PC-9 (cell line): ENCODE measurements around the gene RGPD6.
"Not testable (repeated sequence)": the region's sequence is repeated elsewhere in the genome, so short reads cannot be mapped to it uniquely, and the experiment has no call there.

Experiments used
- EZH2 ChIP-seq: fragments of 200-600 bp; sonication (generic); IDR thresholded peaks from 2 replicates; pipeline ENCODE4 v1.8.0; 2017; ENCODE audit warnings: antibody characterized with exemption, low read depth
- TF ChIP-seq, protein P1 (sequence below): fragments of 200-600 bp; sonication (generic); conservative IDR thresholded peaks from 2 replicates; pipeline ENCODE4 v1.6.1; 2017; ENCODE audit warnings: mixed run types, antibody characterized with exemption, mild to moderate bottlenecking, moderate library complexity

DNA sequence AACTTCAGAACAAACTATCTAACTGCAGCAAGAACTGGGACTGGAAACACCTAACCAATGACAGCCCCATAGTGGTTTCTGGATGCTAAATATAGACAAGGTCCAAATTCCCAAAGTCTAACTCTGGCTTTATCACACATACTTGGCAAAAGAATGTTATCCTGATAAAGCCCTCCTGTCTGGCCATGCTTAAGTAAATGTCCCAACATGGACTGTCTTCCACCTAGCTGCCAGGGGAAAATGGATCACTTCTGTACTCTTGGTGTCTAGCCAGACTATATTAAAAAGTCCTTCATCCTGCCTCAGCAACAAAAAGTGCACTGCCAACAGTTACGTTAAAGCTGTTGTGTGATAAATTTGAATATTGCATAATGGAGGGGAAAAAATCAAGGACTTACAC is 11.5 kb upstream of the RGPD6 start:
- TF ChIP-seq, protein P1, sequence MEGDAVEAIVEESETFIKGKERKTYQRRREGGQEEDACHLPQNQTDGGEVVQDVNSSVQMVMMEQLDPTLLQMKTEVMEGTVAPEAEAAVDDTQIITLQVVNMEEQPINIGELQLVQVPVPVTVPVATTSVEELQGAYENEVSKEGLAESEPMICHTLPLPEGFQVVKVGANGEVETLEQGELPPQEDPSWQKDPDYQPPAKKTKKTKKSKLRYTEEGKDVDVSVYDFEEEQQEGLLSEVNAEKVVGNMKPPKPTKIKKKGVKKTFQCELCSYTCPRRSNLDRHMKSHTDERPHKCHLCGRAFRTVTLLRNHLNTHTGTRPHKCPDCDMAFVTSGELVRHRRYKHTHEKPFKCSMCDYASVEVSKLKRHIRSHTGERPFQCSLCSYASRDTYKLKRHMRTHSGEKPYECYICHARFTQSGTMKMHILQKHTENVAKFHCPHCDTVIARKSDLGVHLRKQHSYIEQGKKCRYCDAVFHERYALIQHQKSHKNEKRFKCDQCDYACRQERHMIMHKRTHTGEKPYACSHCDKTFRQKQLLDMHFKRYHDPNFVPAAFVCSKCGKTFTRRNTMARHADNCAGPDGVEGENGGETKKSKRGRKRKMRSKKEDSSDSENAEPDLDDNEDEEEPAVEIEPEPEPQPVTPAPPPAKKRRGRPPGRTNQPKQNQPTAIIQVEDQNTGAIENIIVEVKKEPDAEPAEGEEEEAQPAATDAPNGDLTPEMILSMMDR = not testable (repeated sequence)
- TF ChIP-seq EZH2 = not testable (repeated sequence)
